HG02852 (cell line): ENCODE measurements around the gene COQ8B.

Experiments used
- ATAC-seq: cut with Tn5 transposase; IDR thresholded peaks from one replicate; pipeline ENCODE4 v1.9.1; 2021; ENCODE audit warnings: mild to moderate bottlenecking, moderate library complexity; ENCODE audit not compliant: unreplicated experiment

The COQ8B gene

DNA sequence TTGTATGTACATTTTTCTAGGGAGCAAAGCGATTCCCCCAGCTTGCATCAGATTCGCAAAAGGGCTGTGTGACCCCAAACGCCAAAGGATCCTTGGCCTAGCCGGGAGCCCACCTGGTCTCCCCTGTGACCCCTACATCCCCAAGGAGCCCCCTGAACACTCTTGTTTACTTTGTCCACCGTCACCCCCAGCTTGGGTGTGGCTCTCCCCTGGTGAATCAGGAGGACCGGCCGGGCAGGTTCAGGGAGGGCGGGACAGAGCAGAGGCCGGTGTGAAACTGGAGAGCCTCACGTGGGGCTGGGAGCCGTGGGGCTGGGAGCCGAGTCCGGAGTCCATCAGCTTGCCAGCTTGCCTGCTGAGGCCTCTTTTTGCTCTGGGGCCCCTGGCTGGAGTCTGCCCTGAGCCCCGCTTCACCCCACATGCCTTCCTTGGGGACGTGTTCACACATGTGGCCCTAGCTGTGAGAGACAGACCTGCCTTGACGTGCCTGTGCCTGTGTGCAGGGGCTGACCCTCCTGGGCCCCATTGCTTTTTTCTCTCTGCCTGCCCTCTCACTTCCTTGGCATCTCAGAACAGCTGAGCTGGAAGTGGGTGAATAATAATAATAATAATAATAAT, 2.2 kb upstream of the COQ8B start:
- no peak for ATAC-seq

DNA sequence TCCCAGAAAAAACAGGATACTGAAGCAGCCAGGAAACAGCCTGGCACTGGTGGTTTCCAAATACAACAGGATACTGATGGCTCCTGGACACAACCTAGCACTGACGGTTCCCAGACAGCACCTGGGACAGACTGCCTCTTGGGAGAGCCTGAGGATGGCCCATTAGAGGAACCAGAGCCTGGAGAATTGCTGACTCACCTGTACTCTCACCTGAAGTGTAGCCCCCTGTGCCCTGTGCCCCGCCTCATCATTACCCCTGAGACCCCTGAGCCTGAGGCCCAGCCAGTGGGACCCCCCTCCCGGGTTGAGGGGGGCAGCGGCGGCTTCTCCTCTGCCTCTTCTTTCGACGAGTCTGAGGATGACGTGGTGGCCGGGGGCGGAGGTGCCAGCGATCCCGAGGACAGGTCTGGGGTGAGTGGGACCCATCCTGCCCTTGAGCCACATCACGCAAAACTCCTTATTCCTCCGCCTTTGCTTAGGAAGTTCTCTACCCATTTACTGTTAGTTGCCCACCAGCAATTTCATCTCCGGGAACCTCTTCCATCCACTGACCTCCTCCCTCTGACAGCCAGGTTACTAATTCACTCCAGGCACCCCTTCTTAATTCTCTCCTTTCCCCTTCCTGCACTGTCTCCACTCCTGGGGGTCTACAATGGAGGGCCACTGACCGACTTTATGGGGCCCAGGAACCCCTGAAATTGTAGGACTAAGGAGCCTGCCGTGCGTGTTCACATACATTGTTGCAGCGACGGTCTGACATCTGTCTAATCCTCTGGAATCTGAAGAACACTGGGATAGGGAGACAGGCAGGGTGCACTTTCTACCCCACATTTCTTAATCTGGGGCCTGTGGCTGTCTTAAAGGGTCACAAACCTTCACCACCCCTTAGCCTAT, 1.4 kb upstream of the COQ8B start:
- ATAC-seq = no peak

DNA sequence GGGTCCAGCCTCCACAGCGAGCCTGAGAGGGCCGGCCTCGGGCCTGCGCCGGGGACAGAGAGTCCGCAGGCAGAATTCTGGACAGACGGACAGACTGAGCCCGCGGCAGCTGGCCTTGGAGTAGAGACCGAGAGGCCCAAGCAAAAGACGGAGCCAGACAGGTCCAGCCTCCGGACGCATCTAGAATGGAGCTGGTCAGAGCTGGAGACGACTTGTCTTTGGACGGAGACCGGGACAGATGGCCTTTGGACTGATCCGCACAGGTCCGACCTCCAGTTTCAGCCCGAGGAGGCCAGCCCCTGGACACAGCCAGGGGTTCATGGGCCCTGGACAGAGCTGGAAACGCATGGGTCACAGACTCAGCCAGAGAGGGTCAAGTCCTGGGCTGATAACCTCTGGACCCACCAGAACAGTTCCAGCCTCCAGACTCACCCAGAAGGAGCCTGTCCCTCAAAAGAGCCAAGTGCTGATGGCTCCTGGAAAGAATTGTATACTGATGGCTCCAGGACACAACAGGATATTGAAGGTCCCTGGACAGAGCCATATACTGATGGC, 716 bp upstream of the COQ8B start:
- ATAC-seq = no peak

DNA sequence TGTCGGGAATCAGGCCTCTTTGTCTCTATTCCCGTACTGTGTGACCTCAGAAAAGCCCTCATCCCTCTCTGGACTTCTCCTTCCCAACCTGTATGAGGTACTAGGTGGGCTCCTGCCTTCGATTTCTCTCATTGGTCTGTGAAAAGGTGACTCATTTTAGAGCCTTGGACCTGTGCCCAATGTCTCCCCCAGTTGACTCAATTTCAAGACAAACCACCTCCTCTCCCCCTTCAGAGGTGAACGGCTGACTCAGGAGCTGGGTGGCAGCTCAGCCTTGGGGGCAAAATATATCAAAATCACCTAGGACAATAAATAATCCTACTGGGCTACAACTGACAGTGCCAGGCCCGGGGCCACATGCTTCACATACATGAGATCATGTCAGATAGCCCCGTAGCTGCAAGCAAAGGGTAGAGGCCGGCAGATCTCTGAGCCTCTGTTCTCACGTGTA, 630 bp downstream of the COQ8B start:
- no peak for ATAC-seq

DNA sequence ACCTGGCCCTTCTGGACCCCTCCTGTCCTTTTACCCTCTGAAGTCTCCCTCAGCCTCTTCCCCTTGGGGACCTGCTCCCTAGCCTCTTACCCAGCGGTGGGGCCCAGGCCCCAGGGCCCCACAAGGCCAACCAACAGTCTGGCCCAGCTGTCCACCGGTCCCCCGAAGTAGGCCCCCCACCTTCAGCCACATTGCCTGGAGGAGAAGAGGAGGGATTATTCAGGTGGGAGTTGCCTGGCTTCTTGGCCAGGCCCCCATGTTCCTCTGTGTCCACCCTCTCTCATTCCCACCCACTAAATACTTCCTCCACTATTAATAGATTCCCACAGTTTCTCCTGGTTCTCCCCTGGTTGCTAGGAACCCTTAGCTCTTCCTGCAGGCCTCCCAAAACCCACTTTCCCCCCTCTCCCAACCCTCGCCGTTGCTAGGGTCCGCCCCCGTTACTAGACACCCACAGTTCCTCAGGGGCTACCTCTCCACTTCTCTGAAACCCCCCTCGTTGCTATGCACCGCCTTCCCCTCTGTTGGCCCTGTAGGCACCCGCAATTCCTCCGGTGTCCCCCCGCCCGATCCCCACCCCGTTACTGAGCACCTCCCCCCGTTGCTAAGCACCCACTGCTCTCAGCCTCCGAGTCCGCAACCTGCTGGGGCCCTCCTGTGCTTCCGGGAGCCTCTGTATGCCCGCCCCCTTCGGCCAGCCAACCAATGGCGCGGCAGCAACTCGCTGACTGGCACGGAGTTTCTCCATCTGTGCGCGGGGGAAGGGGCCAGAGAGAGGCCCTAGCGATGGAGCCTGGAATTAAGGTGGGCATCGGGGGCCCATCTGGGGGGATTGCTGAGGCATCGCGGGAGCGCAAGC, 2.0 kb downstream of the COQ8B start:
- ATAC-seq = peak; percentile 49

DNA sequence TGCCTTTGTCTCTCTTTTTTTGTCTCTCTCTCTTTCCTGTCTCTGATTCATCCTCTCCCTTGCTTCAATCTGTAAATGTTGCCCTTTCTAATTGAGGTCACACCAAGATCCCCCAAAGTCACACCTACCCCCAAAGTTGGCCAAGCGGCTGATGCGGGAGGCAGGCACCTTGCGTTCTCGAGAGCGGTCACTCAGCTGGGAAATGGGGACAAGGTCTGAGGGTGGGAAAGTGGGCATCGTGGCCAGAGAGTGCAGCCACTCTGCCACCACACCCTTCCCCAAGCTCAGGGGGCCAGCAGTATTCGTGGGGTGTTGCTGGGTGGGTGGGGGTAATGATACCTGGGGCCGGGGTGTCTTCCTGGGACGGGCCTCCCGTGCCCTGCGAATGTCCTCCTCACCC, 2.7 kb downstream of the COQ8B start:
- no peak for ATAC-seq

DNA sequence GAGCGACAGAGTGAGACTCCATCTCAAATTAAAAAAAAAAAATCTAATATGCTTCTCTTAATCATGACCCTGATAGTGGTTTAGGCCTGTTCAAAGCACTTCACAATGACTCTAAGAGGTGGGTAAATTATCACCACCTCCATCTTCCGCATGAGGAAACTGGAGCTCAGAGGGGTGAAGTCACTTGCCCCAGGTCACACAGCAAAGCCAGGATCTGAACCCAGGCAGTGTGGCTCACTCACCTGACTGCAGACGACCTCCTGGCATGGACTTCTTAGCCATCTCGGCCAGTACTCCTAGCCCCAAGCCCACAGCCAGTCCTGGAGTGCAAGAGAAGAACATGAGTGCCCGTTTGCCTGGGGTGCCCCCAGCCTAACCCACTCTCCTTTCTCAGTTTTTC, 6.9 kb downstream of the COQ8B start:
- no peak for ATAC-seq

DNA sequence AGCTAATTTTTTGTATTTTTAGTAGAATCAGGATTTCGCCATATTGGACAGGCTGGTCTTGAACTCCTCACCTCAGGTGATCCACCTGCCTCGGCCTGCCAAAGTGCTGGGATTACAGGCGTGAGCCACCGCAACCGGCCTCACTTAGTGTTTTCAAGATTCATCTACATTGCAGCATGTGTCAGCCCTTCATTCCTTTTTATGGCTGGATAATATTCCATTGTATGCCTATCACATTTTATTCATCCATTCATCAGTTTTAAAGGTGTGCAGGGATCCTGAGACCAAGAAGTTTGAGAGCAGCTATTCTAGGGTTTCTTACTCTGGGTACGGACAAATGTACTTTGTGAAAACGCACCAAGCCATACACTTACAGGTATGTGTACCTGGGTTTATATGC, 9.1 kb downstream of the COQ8B start:
- ATAC-seq = no peak

DNA sequence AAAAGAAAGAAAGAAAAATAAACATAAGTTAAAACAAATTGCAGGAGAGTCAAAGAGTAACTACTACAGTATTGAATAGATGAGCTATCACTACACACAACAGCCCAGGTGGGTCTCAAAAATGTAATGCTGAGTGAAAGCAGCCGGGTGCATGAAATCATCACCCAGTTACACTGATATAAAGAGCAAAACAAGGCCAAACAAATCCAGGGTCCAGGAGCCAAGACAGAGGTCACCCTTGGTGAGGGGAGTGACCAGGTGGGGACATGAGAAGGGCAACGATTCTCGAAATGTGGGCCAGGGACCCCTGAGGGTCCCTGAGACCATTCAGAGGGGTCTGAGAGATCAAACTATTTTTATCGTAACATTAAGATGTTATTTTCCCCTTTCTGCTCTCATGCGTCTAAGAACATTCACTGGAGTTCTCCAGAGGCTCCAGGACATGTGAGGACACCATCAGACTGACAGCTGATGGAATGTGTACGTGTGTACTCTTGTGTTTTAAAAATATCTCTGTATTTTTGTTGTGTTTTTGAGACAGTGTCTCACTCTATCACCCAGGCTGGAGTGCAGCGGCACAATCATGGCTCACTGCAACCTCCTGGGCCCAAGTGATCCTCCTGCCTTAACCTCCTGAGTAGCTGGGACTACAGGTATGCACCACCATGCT, 10.6 kb downstream of the COQ8B start:
- ATAC-seq = no peak

DNA sequence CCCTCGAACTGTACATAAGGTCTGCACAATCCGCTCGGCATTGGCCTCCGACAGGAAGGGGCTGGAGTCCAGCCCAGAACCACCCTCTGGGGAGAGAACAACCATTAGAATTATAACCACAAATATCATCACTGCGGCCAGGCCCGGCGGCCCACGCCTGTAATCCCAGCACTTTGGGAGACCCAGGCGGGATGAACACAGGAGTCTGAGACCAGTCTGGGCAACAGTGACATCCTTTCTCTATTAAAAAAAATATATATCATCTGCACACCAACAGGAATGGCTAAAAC, 11.4 kb downstream of the COQ8B start:
- ATAC-seq = no peak

DNA sequence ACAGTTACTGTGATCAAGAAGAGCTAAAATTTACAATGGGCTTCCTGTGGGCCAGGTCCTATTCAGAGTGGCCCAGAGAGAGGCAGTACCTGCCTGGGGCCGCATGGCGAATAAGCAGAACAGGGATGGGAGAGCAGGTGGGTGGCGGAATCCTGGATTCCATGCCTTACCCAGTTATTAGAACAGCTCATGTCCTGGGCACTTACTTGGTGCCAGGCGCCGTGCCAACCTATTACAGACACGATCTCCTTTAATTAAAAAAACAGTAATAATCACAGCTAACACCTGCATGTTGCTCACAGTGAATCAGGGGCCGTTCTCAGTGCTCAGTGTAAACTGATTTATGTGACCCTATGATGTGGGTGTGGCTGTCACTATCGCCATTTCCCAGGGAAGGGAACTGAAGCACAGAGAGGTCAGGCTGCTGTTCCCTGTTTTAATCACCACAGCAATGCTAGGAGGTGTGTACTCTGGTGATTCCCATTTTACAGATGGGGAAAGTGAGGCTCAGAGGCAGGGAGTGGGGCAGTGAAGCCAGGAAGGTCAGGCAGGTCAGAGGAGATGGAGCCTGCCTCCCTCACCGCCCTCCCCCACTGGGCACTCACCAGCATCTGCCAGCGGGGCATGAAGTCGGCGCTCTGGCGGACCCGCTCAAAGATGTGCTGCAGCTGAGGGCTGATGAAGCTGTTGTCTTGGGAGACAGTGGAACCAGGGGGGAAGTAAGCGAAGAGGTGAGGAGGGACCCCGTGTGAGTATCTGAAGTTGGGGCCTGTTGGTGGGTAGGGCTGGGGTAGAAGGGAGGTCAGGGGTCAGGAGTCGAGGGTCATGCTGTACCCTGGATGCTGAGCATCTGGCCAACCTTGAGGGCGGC, 12.0 kb downstream of the COQ8B start:
- ATAC-seq = no peak

DNA sequence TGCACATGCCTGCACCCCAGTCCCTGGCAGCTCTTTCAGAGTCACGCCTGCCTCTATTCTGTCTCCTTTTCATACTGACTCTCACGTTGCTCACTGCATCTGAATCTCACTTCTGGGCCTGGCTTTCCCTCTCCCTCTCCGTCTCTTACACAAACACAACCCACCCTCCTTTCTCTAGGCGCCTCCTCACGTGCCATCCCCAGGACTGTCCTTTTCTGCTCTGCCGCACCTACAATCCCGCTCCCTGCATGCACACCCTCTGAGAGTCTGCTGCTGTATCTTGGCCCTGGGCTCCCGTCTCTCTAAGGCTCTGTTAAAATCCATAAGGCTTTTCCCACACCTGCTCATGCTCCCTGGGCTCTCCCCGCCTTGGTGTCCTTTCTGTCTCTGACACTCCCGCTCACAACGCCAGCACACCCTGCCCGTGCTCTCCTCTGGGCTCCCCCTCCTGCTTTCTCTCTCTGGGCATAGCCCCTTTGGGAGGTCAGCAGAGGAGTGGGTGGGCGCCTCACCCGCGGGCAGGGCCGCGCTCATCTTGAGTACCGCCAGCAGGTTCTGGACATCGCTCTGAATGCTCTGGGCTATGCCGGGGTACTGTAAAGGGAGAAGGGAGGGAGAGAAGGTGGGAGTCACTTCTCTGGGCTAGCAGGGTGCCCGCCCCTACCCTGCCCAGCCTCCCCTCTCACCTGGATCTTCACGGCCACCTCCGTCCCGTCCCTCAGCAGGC, 13.5 kb downstream of the COQ8B start:
- no peak for ATAC-seq

DNA sequence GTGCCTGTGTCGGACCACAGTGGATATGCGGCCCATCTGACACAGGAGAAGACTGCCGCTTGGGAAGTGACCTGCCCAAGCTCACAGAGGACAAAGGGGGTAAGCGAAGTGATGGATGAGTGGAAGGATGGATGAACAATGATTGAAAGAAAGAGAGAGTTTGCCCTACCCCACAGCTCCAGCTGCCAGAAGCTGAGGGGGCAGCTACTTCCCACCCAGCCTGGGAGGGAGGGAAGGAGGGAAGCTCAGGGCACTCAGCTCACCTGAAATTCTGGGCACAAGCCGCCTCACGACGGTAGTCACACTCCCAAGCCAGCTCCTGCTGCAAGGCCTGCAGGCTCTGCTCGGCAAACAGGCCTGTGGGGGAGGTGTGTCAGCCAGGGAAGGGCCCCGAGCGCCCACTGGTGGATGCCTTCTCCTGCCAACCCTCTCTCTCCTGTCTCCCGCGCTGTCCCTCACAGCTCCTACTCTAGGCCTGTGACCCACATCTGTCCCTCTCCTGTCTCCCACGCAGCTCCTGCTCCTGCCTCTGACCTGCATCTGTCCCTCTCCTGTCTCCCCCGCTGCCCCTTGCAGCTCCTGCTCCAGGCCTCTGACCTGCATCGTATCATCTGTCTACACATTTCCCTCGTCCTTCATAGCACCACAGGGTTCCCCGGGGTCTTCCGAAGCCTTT, 14.2 kb downstream of the COQ8B start:
- ATAC-seq = no peak

DNA sequence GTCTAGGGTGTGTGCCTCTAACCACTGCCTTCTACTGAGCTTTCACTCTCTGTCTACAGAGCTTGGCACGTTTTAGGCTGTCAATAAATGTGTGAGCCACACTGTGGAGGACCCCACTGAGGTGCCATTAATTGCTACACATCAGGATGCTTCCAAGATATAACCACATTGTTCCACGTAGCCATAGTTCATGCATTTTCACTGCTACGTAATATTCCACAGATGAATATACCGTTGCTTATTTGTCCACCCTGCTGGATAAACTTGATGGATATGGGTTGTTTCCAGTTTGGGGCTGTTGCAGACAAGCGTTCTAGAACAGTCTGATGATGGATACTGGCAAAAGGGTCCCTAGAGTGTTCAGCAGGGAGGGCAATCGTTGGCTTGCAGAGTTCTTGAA, 14.9 kb downstream of the COQ8B start:
- no peak for ATAC-seq

DNA sequence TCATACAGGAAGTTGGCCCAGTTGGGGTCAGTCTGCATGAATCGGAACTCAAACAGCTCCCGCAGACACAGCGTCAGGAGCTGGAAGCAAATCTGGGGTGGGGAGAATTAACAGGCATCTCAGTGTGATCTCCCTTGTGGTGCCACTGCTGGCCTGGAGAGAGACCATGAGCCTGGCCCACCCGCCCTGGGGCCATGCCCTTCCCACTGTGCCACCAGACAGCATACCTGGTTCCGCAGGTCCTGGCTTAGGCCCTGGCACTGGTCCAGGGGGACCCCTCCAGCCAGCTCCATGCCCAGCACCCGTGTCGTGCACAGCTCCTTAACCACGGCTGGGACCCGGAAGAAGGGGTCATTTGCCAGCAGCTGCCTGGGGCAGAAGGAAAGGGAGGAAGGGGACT, 16.6 kb downstream of the COQ8B start:
- no peak for ATAC-seq

DNA sequence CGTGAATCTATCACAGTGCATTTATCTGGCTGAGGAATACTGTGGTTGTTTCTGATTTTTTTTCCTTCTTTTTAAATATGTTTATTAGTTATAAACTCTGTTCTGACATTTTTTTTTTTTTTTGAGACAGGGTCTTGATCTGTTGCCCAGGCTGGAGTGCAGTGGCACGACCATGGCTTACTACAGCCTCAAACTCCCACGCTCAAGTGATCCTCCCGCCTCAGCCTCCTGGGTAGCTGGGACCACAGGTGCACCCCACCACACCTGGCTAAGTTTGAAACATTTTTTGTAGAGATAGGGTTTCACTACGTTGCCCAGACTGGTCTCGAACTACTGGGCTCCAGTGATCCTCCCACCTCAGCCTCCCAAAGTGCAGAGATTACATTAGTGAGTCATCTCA, 19.7 kb downstream of the COQ8B start:
- no peak for ATAC-seq

DNA sequence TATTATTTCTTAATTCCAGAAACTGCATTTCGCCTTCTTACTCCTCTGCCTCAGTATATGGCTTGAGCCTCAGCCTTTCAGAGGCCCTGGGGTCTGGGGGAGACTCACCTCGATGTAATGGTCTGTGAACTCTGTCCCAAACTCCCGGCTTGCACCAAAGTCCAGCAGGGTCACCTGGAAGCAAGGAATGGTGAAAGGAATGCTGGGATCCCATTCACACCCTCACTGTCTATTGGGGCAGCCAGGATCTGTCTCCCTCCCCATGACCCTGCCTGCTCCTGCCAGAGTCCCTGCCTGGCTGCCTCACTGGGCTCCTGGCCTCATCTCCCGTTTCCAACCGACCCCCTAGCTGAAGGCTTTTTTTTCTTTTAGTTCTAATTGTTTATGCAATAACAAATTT, 20.8 kb downstream of the COQ8B start:
- no peak for ATAC-seq

DNA sequence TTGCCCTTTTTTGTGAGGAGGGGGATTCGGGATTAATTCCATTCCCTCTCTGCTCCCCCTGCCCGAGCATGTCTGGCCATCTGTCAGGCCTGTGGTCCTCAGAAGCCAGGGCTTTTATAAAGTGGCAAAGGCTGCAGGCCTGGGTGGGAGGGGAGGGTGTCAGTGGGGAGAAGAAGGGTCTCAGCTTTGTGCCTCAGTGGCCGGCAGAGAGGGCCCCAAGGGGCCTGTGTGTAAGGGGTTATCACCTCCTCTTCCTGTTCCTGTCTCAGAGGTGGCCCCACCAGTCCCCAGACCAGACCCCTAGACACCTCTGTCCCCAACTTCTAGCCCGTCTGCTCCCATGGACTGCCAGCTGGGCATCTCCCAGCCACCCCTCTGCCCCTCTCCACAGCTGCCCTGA, 22.8 kb downstream of the COQ8B start:
- ATAC-seq = no peak
